HUES64 (cell line): ENCODE measurements around the gene U2AF1L4.

Source experiments
- H3K27ac ChIP-seq: 2 replicates; pipeline ENCODE4 v1.7.0; 2013; ENCODE audit warnings: low read depth, low read length, inconsistent platforms
- H3K27me3 ChIP-seq: 2 replicates; pipeline ENCODE4 v1.6.1; 2013; ENCODE audit warnings: mild to moderate bottlenecking, low read length; ENCODE audit not compliant: insufficient read depth
- H3K36me3 ChIP-seq: 2 replicates; pipeline ENCODE4 v1.6.1; 2013; ENCODE audit warnings: mild to moderate bottlenecking, low read length; ENCODE audit not compliant: insufficient read depth
- H3K4me1 ChIP-seq: 2 replicates; pipeline ENCODE4 v1.6.1; 2013; ENCODE audit warnings: mild to moderate bottlenecking, low read length, moderate library complexity; ENCODE audit not compliant: insufficient read depth
- H3K4me3 ChIP-seq: 2 replicates; pipeline ENCODE4 v1.5.1; 2013; ENCODE audit warnings: mild to moderate bottlenecking, low read length, moderate library complexity
- H3K9ac ChIP-seq: 2 replicates; pipeline ENCODE4 v1.6.1; 2013; ENCODE audit warnings: mild to moderate bottlenecking, low read depth, low read length
- H3K9me3 ChIP-seq: 2 replicates; pipeline ENCODE4 v1.6.1; 2013; ENCODE audit warnings: low read depth, low read length; ENCODE audit not compliant: insufficient read depth
- WGBS: fragments of 150-250, 120-280 bp; methylation state at CpG from one replicate; pipeline ENCODE4 v1.1.7; 2013; ENCODE audit warnings: missing lambda C conversion rate; 5-methylcytosine and 5-hydroxymethylcytosine counted together

U2AF1L4 gene

DNA sequence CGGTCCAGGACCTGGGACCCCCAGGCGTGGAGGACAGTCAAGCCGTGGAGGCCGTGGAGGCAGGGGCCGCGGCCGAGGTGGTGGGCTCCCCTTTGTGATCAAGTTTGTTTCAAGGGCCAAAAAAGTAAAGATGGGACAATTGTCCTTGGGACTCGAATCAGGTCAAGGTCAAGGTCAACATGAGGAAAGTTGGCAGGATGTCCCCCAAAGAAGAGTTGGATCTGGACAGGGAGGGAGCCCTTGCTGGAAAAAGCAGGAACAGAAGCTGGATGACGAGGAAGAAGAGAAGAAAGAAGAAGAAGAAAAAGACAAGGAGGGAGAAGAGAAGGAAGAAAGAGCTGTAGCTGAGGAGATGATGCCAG is 25.1 kb downstream of the U2AF1L4 start:
- Histone ChIP-seq H3K4me3 (no peak overlapping the region), H3K9me3 (no peaks in the 10 kb centered on the region), H3K27me3 (peaks cover 2% of the 10 kb centered on the region; the same call in 1 of the 2 replicates), H3K27ac (no peak overlapping the region), H3K4me1 (peaks cover 12% of the 10 kb centered on the region), H3K9ac (no peak overlapping the region), H3K36me3 (peaks cover 50% of the 10 kb centered on the region)
- WGBS, result 95% methylated on average over 9 of the region's 9 CpGs

DNA sequence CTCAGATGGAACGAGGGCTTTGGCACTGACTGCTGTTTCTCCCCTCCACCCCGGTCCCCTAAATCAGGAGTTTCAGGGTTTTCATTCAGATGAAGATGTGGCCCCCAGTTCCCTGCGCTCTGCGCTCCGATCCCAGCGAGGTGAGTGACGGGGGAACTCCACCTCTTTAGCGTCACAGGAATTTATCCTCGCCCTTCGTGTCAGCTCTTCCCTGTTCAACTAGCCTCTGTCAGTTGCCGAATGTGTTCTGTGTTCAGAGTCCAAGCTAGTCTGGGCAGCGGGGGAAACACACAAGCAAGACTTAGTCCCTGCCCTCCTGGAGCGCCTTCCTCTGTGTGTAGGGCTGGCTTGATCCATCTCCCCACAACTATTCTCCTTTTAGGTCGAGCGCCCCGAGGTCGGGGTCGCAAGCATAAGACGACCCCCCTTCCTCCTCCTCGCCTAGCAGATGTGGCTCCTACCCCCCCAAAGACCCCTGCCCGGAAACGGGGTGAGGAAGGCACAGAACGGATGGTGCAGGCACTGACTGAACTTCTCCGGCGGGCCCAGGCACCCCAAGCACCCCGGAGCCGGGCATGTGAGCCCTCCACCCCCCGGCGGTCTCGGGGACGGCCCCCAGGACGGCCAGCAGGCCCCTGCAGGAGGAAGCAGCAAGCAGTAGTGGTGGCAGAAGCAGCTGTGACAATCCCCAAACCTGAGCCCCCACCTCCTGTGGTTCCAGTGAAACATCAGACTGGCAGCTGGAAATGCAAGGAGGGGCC is 25.6 kb downstream of the U2AF1L4 start:
- no peaks in the 10 kb centered on the region for H3K9me3 ChIP-seq
- no peak overlapping the region for H3K9ac ChIP-seq
- H3K4me1 ChIP-seq, result peaks cover 18% of the 10 kb centered on the region
- no peak overlapping the region for H3K27ac ChIP-seq
- peaks cover 45% of the 10 kb centered on the region for H3K36me3 ChIP-seq
- peaks cover 4% of the 10 kb centered on the region; the same call in 1 of the 2 replicates for H3K27me3 ChIP-seq
- WGBS, result 95% methylated on average over 32 of the region's 32 CpGs
- peak overlapping the region; percentile 94 for H3K4me3 ChIP-seq

DNA sequence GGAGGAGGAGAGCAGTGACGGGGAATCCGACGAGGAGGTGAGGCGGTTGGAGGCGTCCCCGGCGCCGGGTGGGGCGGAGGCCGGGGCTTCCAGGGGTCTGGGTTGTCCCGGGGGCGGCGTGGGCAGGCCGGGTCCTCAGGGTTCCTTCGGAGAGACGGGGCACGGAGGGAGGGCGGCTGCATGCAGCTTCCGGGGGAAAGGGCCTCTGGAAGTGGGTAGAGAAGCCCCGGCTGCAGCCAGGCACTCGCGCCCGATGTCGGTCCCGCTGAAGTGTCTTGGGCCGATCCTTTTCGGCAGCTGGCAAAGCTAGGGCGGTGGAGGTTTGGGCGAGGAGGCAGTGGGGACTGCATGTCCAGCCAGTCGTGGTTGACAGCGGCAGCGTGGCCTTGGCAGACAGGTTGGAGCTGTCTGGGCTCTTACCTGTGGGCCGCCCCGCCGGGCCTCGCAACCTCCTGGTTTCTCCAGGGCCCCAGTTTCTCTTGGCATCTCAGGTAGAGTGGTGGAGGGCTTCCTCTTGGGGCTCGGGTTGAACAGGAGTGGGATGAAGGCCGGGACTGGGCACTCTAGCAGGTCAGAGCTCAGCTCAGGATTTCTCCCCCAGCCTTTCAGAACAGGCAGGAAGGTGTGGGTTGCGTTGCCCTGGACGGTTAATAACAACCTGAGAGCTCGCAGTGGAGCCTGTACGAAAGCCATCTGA is 26.7 kb downstream of the U2AF1L4 start:
- peak overlapping the region; percentile 78 for H3K9ac ChIP-seq
- H3K9me3 ChIP-seq, result no peaks in the 10 kb centered on the region
- peaks cover 4% of the 10 kb centered on the region; the same call in 1 of the 2 replicates for H3K27me3 ChIP-seq
- H3K4me3 ChIP-seq, result peak overlapping the region; percentile 94
- H3K36me3 ChIP-seq, result peaks cover 34% of the 10 kb centered on the region
- H3K27ac ChIP-seq, result peak overlapping the region; percentile 72; the same call in 1 of the 2 replicates
- peaks cover 21% of the 10 kb centered on the region for H3K4me1 ChIP-seq
- 3% methylated on average over 42 of the region's 42 CpGs for WGBS

DNA sequence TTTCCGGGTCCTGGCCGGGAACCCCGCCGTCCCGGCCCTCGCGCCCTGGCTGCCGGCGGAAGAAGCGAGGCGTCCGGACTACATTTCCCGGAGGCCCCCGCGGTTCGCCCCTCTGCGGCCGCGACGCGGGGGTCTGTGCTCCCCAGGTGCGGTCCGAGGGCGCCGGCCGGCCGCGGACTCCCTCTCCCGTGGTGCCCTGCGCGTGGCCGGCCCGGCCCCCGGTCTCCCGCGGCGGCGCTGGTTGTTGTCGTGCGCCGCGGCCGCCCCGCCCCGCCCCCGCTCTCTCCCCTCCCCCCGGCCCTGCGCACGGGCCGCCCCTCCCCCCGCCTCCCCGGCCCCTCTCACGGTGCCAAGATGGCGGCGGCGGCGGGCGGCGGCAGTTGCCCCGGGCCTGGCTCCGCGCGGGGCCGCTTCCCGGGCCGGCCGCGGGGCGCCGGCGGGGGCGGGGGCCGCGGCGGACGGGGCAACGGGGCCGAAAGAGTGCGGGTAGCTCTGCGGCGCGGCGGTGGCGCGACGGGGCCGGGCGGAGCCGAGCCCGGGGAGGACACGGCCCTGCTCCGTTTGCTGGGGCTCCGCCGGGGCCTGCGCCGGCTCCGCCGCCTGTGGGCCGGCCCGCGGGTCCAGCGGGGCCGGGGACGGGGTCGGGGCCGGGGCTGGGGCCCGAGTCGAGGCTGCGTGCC is 27.4 kb downstream of the U2AF1L4 start, which contains the start of gene KMT2B:
Gene KMT2B (plus strand): TSS at position 339 of the 680 bp plus-strand sequence. CDS start 16 bp downstream, at position 355.
- H3K27me3 ChIP-seq, result peaks cover 4% of the 10 kb centered on the region; the same call in 1 of the 2 replicates
- H3K9me3 ChIP-seq, result no peaks in the 10 kb centered on the region
- H3K4me1 ChIP-seq, result peaks cover 21% of the 10 kb centered on the region
- H3K9ac ChIP-seq, result peak within 1 kb of the TSS; percentile 81
- peak within 1 kb of the TSS; percentile 94 for H3K27ac ChIP-seq
- under 1% methylated on average over 91 of the region's 109 CpGs for WGBS
- peaks cover 27% of the 10 kb centered on the region for H3K36me3 ChIP-seq
- peak within 1 kb of the TSS; percentile 94 for H3K4me3 ChIP-seq

DNA sequence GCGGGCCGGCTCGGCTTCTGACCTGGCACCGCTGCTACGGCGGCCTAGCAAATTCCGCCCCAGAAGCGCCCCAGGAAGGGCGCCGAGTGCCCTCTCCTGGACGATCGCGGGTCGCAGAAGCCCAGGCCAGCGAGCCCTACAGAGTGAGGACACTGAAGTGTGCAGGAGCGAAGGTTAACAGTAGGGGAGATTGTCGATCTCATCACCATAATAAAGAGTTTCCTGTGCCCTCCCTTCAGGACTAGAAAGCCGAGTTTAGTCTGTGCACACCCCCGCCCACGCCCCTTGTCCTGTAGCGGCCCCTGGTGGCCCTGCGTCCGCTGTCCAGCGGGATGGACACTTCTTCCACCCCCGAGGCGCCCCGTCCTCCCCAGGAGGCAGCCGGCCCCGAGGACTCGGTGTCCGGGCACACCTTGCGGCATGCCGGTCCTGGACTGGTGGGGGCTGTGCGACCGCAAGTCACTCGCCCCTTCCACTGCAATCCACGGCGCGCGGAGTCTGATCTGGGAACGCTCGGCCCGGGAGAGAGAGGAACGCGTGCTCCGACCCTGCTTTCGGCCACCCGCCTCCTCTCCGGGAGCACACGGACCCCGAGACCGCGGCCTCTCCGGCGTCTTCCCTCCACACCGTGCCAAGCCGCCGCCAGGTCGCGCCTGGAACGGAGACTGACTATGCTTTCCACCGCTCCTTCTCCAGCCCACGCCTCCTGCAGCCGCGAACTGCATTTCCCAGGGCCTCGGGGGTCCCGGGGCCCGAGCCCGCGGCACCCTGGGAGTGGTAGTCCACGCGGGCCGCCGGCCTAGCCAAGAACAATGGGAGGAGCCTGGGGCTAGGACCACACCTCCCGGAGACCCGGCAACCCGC is 28.2 kb downstream of the U2AF1L4 start:
- H3K36me3 ChIP-seq, result peaks cover 19% of the 10 kb centered on the region
- H3K9me3 ChIP-seq, result no peaks in the 10 kb centered on the region
- H3K9ac ChIP-seq, result peak overlapping the region; percentile 81
- H3K27ac ChIP-seq, result peak overlapping the region; percentile 94
- under 1% methylated on average over 76 of the region's 77 CpGs for WGBS
- peaks cover 4% of the 10 kb centered on the region; the same call in 1 of the 2 replicates for H3K27me3 ChIP-seq
- H3K4me1 ChIP-seq, result peaks cover 21% of the 10 kb centered on the region
- H3K4me3 ChIP-seq, result peak overlapping the region; percentile 78

DNA sequence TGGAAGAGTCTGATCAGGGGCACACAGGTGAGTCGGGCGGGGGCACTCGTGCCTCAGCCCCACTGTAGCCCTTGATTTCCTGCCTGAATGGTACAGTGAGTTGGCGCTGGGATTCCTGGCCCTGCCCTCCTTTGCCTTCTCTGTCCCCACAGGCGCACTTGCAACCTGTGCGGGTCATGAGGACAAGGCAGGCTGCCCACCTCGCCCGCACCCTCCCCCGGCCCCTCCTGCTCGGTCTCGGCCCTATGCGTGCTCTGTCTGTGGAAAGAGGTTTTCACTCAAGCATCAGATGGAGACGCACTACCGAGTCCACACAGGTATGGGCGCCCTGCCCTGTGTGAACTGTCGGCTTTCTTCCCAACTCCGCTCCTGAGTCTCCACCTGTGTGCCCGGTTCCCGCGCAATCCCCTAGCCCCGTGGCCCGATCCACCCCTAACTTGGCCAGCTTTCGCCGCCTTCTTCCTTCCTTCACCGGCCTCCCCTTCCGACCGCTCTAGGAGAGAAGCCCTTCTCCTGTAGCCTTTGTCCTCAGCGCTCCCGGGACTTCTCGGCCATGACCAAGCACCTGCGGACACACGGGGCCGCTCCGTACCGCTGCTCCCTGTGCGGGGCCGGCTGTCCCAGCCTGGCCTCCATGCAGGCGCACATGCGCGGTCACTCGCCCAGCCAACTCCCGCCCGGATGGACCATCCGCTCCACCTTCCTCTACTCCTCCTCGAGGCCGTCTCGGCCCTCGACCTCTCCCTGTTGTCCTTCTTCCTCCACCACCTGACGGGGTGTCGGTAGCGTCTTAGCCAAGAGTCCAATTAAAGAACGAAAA is 29.0 kb downstream of the U2AF1L4 start:
- Histone ChIP-seq H3K4me3 (peak overlapping the region; percentile 78), H3K4me1 (peaks cover 21% of the 10 kb centered on the region), H3K27ac (peak overlapping the region; percentile 77), H3K9ac (peak overlapping the region; percentile 81), H3K27me3 (peaks cover 4% of the 10 kb centered on the region; the same call in 1 of the 2 replicates), H3K36me3 (peaks cover 11% of the 10 kb centered on the region), H3K9me3 (no peaks in the 10 kb centered on the region)
- 4% methylated on average over 52 of the region's 52 CpGs for WGBS

DNA sequence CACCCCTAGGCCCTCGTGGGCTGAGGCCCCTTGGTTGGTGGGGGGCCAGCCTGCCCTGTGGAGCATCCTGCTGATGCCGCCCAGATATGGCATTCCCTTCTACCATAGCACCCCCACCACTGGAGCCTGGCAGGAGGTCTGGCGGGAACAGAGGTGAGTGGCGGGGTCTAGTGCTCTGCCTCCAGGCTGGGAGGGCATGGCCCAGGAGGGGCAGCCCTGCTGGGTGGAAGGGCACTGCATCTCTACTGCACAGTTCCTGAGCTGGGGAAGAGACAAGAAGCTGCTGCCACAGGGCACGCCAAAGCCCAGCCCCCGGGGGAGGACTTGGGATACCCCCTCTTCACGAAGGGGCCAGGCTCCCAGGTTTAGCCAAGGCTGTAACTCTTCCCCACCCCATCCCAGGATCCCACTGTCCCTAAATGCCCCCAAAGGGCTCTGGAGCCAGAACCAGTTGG is 29.8 kb downstream of the U2AF1L4 start:
- H3K36me3 ChIP-seq, result peaks cover 6% of the 10 kb centered on the region
- no peak overlapping the region for H3K27ac ChIP-seq
- peak overlapping the region; percentile 81; the same call in 1 of the 2 replicates for H3K9ac ChIP-seq
- no peaks in the 10 kb centered on the region for H3K9me3 ChIP-seq
- H3K4me3 ChIP-seq, result peak overlapping the region; percentile 78
- peaks cover 26% of the 10 kb centered on the region for H3K4me1 ChIP-seq
- WGBS, result 77% methylated on average over 7 of the region's 7 CpGs
- H3K27me3 ChIP-seq, result peaks cover 4% of the 10 kb centered on the region; the same call in 1 of the 2 replicates

DNA sequence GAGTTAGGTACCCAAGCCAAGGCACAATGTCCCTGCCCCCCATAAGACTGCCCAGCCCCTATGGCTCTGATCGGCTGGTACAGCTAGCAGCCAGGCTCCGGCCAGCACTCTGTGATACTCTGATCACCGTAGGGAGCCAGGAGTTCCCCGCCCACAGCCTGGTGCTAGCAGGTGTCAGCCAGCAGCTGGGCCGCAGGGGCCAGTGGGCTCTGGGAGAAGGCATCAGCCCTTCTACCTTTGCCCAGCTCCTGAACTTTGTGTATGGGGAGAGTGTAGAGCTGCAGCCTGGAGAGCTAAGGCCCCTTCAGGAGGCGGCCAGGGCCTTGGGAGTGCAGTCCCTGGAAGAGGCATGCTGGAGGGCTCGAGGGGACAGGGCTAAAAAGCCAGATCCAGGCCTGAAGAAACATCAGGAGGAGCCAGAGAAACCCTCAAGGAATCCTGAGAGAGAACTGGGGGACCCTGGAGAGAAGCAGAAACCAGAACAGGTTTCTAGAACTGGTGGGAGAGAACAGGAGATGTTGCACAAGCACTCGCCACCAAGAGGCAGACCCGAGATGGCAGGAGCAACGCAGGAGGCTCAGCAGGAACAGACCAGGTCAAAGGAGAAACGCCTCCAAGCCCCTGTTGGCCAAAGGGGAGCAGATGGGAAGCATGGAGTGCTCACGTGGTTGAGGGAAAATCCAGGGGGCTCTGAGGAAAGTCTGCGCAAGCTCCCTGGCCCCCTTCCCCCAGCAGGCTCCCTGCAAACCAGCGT is 30.4 kb downstream of the U2AF1L4 start:
- 62% methylated on average over 14 of the region's 14 CpGs for WGBS
- peak overlapping the region; percentile 78; the same call in 1 of the 2 replicates for H3K4me3 ChIP-seq

DNA sequence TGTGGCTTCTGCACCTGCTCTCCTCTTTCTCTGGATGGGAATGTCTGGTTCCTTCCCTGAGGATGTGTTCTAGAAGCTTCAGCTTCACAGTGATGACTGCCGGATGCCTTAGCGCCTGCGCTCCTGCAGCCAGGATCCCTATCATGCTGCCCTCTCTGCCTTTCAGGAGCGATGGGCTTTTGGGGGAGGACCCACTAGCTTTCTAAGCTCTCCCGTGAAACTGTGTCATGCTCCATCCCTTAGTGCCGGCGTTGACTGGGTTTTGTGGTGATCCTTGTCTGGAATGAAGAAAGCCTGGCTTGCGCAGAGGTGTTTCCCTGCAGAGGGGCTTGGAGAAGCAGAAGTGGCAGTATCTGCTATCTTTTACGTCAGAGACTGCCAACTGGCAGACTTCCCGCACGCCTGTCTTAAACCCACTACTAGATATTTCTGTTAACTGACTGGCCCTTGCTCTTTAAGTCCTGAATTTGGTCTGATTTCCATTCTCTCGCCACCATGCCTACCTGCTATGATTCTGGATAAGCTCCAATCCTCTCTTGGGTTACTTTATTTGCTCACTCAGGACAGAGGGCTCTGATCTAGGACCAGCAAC is 31.2 kb downstream of the U2AF1L4 start:
- H3K4me3 ChIP-seq, result no peak overlapping the region
- no peak overlapping the region for H3K27ac ChIP-seq
- 89% methylated on average over 12 of the region's 12 CpGs for WGBS
- H3K9me3 ChIP-seq, result no peaks in the 10 kb centered on the region
- H3K9ac ChIP-seq, result no peak overlapping the region
- H3K4me1 ChIP-seq, result peaks cover 23% of the 10 kb centered on the region
- peaks cover 4% of the 10 kb centered on the region; the same call in 1 of the 2 replicates for H3K27me3 ChIP-seq
- no peaks in the 10 kb centered on the region for H3K36me3 ChIP-seq

More for the DNA sequence above, 30.4 kb downstream of the U2AF1L4 start:
- Histone ChIP-seq H3K9me3 (no peaks in the 10 kb centered on the region), H3K9ac (peak overlapping the region; percentile 27; the same call in 1 of the 2 replicates), H3K36me3 (no peaks in the 10 kb centered on the region), H3K27me3 (peaks cover 4% of the 10 kb centered on the region; the same call in 1 of the 2 replicates), H3K27ac (no peak overlapping the region), H3K4me1 (peaks cover 26% of the 10 kb centered on the region)
